SIG-M5 treated with dmso at 0.1 percent for 504 hours (cell line): ENCODE results near the gene TRERF1.

Experiments used
- DNase-seq: peaks from one replicate; lab custom pipeline; 2025; ENCODE audit not compliant: unreplicated experiment; lab: John Stamatoyannopoulos, UW

TRERF1 gene

GRCh38 chr6:42427871-42428270 is 23.9 kb downstream of the TRERF1 start:
- no peak for DNase-seq

- no peak for DNase-seq
Measured at GRCh38 chr6:42426191-42426590, 25.5 kb downstream of the TRERF1 start.

GRCh38 chr6:42424906-42425474 is 26.7 kb downstream of the TRERF1 start:
- DNase-seq = no peak

GRCh38 chr6:42423244-42423643 is 28.5 kb downstream of the TRERF1 start:
- DNase-seq = no peak

- no peak for DNase-seq
Measured at GRCh38 chr6:42420741-42421140, 31.0 kb downstream of the TRERF1 start.

GRCh38 chr6:42419490-42420280 is 32.0 kb downstream of the TRERF1 start:
- no peak for DNase-seq

- no peak for DNase-seq
Measured at GRCh38 chr6:42418724-42419123, 33.0 kb downstream of the TRERF1 start.

GRCh38 chr6:42417641-42418112 is 34.0 kb downstream of the TRERF1 start:
- DNase-seq = no peak

- no peak for DNase-seq
Measured at GRCh38 chr6:42411406-42411805, 40.3 kb downstream of the TRERF1 start.

- DNase-seq = no peak
Measured at GRCh38 chr6:42410861-42411260, 40.9 kb downstream of the TRERF1 start.

GRCh38 chr6:42409581-42409980 is 42.1 kb downstream of the TRERF1 start:
- DNase-seq = peak; percentile 98

- DNase-seq = no peak
Measured at GRCh38 chr6:42407379-42407778, 44.3 kb downstream of the TRERF1 start.

GRCh38 chr6:42406306-42407280 is 45.1 kb downstream of the TRERF1 start:
- no peak for DNase-seq

GRCh38 chr6:42405021-42405420 is 46.7 kb downstream of the TRERF1 start:
- no peak for DNase-seq

GRCh38 chr6:42404484-42404883 is 47.2 kb downstream of the TRERF1 start:
- DNase-seq = no peak

GRCh38 chr6:42403831-42404230 is 47.9 kb downstream of the TRERF1 start:
- DNase-seq = no peak

GRCh38 chr6:42403421-42403820 is 48.3 kb downstream of the TRERF1 start:
- no peak for DNase-seq

- DNase-seq = no peak
Measured at GRCh38 chr6:42402184-42402583, 49.5 kb downstream of the TRERF1 start.

- DNase-seq = no peak
Measured at GRCh38 chr6:42401613-42401951, 50.1 kb downstream of the TRERF1 start.

- DNase-seq = no peak
Measured at GRCh38 chr6:42400886-42401612, 50.7 kb downstream of the TRERF1 start.
